ENCODE data around the gene PHACTR1. TPM values are rescaled to one million over a fixed set of nuclear protein-coding genes. Genes with fewer than 3 reads are reported as not detected.
A peak's percentile ranks its signal among the peaks of the same experiment; 100 is the strongest.

PHACTR1 gene
- total and polyA plus RNA-seq, 9 of the 15 experiments (the other 6 are each of a cell fraction or from before 2014, with no cell fraction given): 11.5 to 32.6 (median 22.0) TPM

- TF ChIP-seq, protein P1, sequence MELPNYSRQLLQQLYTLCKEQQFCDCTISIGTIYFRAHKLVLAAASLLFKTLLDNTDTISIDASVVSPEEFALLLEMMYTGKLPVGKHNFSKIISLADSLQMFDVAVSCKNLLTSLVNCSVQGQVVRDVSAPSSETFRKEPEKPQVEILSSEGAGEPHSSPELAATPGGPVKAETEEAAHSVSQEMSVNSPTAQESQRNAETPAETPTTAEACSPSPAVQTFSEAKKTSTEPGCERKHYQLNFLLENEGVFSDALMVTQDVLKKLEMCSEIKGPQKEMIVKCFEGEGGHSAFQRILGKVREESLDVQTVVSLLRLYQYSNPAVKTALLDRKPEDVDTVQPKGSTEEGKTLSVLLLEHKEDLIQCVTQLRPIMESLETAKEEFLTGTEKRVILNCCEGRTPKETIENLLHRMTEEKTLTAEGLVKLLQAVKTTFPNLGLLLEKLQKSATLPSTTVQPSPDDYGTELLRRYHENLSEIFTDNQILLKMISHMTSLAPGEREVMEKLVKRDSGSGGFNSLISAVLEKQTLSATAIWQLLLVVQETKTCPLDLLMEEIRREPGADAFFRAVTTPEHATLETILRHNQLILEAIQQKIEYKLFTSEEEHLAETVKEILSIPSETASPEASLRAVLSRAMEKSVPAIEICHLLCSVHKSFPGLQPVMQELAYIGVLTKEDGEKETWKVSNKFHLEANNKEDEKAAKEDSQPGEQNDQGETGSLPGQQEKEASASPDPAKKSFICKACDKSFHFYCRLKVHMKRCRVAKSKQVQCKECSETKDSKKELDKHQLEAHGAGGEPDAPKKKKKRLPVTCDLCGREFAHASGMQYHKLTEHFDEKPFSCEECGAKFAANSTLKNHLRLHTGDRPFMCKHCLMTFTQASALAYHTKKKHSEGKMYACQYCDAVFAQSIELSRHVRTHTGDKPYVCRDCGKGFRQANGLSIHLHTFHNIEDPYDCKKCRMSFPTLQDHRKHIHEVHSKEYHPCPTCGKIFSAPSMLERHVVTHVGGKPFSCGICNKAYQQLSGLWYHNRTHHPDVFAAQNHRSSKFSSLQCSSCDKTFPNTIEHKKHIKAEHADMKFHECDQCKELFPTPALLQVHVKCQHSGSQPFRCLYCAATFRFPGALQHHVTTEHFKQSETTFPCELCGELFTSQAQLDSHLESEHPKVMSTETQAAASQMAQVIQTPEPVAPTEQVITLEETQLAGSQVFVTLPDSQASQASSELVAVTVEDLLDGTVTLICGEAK (IDR thresholded peaks at IDR 0.05): peak; percentile 97
- TF ChIP-seq, protein P1 (CRISPR knock-in tag; IDR thresholded peaks at IDR 0.05): peak; percentile 95
- TF ChIP-seq RBM22 (IDR thresholded peaks at IDR 0.05; ENCODE audit: low read depth, low read length, poor library complexity, severe bottlenecking): no peak
These were observed 533.2 kb downstream of the PHACTR1 start (continued) for GRCh38 chr6:13249817-13250216.
